ENCODE measurements around the gene CHSY3.

The CHSY3 gene

GRCh38 chr5:130096483-130096882 lies 192.2 kb downstream of the CHSY3 start:
- no peak for DNase-seq (ENCODE audit: low spot score)

GRCh38 chr5:130099008-130099407 lies 194.7 kb downstream of the CHSY3 start:
- no peak for DNase-seq (ENCODE audit: low spot score)

DNA sequence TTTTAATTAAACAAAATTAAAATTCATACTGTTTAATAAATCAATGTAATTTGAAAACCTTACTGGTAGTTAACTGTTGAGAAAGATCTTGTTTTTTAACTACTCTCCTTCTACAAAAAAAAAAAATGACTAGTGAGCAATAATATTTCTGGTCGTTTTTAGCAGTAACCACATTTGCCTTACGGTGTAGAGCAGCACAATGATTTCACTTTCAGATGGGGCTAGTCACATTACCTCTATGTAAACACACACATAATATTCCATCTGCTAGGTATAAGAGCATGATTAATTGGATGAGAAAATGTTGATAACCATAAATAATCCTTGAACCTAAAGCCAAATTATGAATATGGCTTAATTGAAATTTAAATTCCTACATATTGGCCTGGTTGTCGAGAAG lies 198.1 kb downstream of the CHSY3 start:
- DNase-seq (ENCODE audit: low spot score), result no peak

GRCh38 chr5:130102960-130103359 lies 198.7 kb downstream of the CHSY3 start:
- DNase-seq (ENCODE audit: low spot score), result no peak

- DNase-seq (ENCODE audit: low spot score), result no peak
These were observed 200.8 kb downstream of the CHSY3 start for GRCh38 chr5:130104895-130105688.

DNA sequence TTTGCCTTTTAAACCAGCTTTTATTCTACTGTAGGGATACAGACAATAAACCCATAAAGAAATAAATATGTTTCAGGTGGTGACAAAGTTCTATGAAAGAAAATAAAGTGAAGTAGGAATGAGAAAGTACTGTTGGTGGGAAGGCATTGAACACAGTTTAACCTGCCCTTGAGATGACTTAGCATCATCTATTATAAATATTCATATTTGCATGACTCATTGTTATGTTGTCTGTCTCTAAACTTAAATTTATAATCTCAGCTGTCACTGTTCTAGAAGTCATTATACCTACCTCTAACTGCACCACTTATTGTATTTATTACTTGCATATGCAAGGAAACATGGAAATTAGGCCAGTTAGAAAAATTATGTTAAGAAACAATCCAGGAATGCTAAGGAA lies 202.2 kb downstream of the CHSY3 start:
- DNase-seq (ENCODE audit: low spot score), result no peak

GRCh38 chr5:130109152-130109551 lies 204.9 kb downstream of the CHSY3 start:
- DNase-seq (ENCODE audit: low spot score), result peak; percentile 69

GRCh38 chr5:130110328-130110727 lies 206.1 kb downstream of the CHSY3 start:
- no peak for DNase-seq (ENCODE audit: low spot score)

DNA sequence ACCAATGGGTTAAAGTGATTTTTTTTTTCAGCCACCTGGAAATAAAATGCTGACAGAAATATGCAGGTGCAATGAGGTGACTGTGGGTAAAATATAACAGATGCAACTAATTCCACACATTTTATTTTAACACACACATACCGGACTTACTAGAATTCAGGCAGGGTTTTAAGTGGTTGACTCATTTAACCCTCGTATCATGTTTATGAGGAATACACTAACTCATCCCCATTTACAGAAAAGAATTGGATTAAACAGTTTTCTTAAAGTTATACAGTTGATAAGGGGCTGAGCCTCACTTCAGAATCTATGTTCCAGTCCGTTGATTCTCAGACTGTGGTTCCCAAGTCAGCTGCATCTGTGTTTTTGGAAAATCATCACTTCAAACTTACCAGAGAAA lies 207.5 kb downstream of the CHSY3 start:
- no peak for DNase-seq (ENCODE audit: low spot score)

- DNase-seq (ENCODE audit: low spot score), result no peak
These were observed 208.0 kb downstream of the CHSY3 start for GRCh38 chr5:130112246-130112645.

- no peak for DNase-seq (ENCODE audit: low spot score)
These were observed 211.4 kb downstream of the CHSY3 start for GRCh38 chr5:130115686-130116085.

DNA sequence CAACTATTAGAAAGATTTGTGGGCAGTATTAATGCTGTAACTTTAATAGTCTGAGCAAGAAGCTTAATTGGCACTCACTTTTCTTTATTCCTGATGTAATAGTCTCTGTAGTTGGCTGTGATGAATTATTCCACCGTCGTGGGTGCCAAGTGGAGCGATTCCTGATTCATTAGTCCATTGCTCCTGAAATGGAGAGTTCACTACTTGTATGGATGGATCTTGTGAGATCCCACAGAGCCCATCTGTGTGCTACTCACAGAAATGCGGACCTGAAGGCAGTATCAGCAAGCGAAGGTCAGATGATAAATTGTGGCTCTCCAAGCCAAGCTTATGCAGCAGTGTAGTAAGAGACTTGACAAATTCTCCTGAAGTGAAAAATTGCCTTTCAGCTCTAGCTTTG lies 212.2 kb downstream of the CHSY3 start:
- no peak for DNase-seq (ENCODE audit: low spot score)

DNA sequence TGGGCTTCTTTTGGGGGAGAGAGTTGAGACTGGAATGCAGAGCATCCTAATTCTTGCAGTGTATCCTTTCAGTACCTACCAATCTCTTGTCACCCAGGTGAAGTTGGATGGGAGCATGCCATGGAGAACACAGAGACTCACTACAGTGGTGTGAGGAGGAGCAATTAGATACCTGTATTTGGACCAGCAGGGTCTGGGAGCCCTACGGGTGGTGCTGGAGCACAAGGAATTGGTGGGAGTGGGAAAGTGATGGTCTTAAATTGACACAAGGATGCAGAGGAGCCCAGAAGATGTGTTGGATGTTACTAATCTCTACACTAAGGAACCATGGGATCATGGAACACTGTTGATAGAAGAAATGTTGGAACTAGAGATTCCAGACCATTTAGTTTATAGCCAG lies 212.7 kb downstream of the CHSY3 start:
- no peak for DNase-seq (ENCODE audit: low spot score)

- DNase-seq (ENCODE audit: low spot score), result no peak
These were observed 222.5 kb downstream of the CHSY3 start for GRCh38 chr5:130126746-130127145.

DNA sequence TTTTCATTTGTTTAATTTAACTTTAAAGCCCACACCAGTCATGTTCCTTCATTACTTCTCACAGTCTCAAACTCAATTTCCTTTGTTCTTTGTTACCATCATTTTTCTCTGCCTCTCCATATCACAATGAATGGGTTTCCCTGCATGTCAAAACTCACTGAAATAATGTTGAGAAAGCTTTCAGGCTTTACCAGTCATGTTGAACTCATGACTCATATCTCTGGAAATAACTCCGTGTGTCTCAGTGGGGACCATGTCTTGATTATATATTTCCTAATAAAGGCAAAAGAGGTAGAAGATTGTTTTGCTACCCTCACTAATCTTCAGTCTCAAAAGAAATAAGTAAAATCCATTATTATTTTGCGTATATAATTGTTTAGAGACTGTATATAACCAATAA lies 231.2 kb downstream of the CHSY3 start:
- DNase-seq (ENCODE audit: low spot score), result no peak

DNA sequence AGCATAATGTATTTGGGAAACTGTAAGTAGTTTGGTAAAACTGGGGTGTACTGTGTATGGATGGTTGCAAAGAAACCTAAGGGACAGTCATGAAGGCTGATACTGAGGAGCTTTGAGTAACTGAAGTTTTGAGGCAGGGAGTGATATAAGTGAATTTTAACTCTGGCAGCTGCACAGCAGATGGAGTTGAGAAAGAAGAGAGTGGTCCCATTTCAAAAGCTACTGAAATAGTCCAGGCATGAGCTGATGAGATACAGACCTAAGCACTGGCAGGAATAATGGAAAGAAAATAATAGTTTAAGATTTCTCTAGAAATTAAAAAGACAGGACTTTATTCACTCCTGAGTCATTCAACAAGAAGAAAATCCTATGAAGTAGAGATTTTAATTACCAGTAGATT lies 232.0 kb downstream of the CHSY3 start:
- DNase-seq (ENCODE audit: low spot score), result no peak

DNA sequence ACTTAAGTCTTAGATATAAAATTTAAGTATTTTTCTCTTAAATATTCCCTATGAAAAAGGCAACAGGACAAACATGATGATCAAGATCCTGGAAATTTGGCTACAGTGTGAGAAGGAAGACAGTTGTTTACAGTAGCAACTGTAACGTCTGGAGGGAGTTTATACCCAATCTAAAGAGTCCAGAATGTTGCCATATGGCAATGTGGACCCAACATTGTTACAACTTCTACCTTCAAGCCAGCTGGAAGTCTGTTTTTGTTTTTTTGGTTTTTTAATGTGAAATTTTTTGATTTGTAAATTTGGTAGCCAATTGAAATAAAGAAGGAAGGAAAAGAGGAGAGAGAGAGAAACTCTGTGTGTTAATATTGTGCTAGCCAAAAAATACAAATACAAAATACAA lies 233.4 kb downstream of the CHSY3 start:
- no peak for DNase-seq (ENCODE audit: low spot score)

DNA sequence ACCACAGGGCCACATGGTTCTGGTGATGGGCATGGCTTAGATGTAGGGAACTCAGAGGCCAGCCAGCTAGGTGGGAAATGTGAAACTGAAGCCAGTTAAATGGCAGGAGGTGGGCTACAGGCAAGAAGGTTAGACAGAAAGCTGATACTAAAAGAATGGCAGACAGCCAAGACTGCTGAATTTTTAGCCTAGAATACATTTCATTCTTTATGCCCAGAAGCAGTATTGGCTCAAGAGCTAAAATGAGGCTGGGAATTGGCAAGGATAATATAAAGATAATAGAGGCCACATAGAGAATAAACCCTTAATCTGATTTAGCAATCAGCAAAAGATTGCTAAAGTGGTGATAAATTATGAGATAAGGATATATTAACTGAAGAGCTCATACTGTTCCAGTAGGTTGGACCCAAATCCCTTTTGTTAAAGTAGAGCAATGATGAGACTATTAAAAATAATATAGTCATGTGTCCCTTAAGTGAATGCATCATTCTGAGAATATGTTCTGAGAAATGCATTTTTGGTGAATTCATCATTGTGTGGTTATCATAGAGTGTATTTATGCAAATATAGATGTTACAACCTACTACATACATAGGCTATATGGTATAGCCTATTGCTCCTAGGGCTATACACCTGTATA lies 234.3 kb downstream of the CHSY3 start:
- DNase-seq (ENCODE audit: low spot score), result no peak

- peak; percentile 45 for DNase-seq (ENCODE audit: low spot score)
These were observed 237.5 kb downstream of the CHSY3 start for GRCh38 chr5:130141659-130142320.

GRCh38 chr5:130151239-130151638 lies 247.0 kb downstream of the CHSY3 start:
- no peak for DNase-seq (ENCODE audit: low spot score)

GRCh38 chr5:130155345-130156011 lies 251.2 kb downstream of the CHSY3 start:
- DNase-seq (ENCODE audit: low spot score), result no peak

- DNase-seq (ENCODE audit: low spot score), result no peak
These were observed 253.8 kb downstream of the CHSY3 start for GRCh38 chr5:130158036-130158435.

- DNase-seq (ENCODE audit: low spot score), result no peak
These were observed 255.7 kb downstream of the CHSY3 start for GRCh38 chr5:130159968-130160367.

All from SW480 (cell line).